ENCODE measurements around the gene SCUBE1. TPM values are rescaled to one million over a fixed set of nuclear protein-coding genes. Genes with fewer than 3 reads are reported as not detected.

SCUBE1 gene
- total and polyA plus RNA-seq, 2 experiments from 2014 or later: 0.81 to 3.2 TPM

GRCh38 chr22:43167001-43167589 lies 176.1 kb downstream of the SCUBE1 start:
- H3K27me3 ChIP-seq (ENCODE audit: insufficient read depth): no peaks in the 10 kb centered on the region
- H2AFZ ChIP-seq: no peak overlapping the region
- no peak overlapping the region for H3K27ac ChIP-seq (ENCODE audit: low read depth)
- H3K9me2 ChIP-seq (ENCODE audit: insufficient read depth): no peaks in the 10 kb centered on the region
- Mint-ChIP-seq H3K27me3 (ENCODE audit: insufficient read depth, low read depth, poor library complexity) (peaks cover 6% of the 10 kb centered on the region), H3K4me3 (no peak overlapping the region), H3K36me3 (ENCODE audit: low read depth) (peaks cover 46% of the 10 kb centered on the region), H3K4me1 (no peaks in the 10 kb centered on the region; the same call in 2 of the 3 replicates), H3K9me3 (peaks cover 3% of the 10 kb centered on the region; the same call in 1 of the 3 replicates), H3K27ac (no peak overlapping the region)
- DNase-seq (ENCODE audit: low spot score) (no peak), ATAC-seq (no peak)
- no peaks in the 10 kb centered on the region for H4K20me1 ChIP-seq (replicated peaks; ENCODE audit: insufficient read depth)
- H3K4me1 ChIP-seq (ENCODE audit: insufficient read depth): no peaks in the 10 kb centered on the region
- no peaks in the 10 kb centered on the region for H3K79me2 ChIP-seq (replicated peaks; ENCODE audit: insufficient read depth)
- H3K36me3 ChIP-seq (ENCODE audit: insufficient read depth): peaks cover 5% of the 10 kb centered on the region; the same call in 1 of the 2 replicates
- H3F3A ChIP-seq (replicated peaks; ENCODE audit: low read depth): 0 out of 2 replicates have a peak, but pooled peaks cover 5% of the 10 kb centered on the region
- no peak overlapping the region for H3K4me3 ChIP-seq
- TF ChIP-seq POLR2AphosphoS5 (IDR thresholded peaks at IDR 0.05; ENCODE audit: low read depth): no peak
- TF ChIP-seq STAT1 (IDR thresholded peaks at IDR 0.05; ENCODE audit: unreplicated experiment): no peak
- TF ChIP-seq ZNF114 (CRISPR knock-in tag; IDR thresholded peaks at IDR 0.05): no peak
- TF ChIP-seq EZH2 (IDR thresholded peaks at IDR 0.05; ENCODE audit: low read depth, unreplicated experiment): no peak
- no peak for TF ChIP-seq ZNF462 (CRISPR knock-in tag; IDR thresholded peaks at IDR 0.05)
- no peak for TF ChIP-seq EZH2phosphoT487 (IDR thresholded peaks at IDR 0.05; ENCODE audit: unreplicated experiment)
- no peak for TF ChIP-seq ZNF331 (CRISPR knock-in tag; IDR thresholded peaks at IDR 0.05; ENCODE audit: low read depth)
- no peak for TF ChIP-seq REST (IDR thresholded peaks at IDR 0.05; ENCODE audit: unreplicated experiment)
- TF ChIP-seq ETS1 (IDR thresholded peaks at IDR 0.05): no peak
- no peak for TF ChIP-seq JUNB (IDR thresholded peaks at IDR 0.05; ENCODE audit: unreplicated experiment)
- no peak for TF ChIP-seq NANOG (IDR thresholded peaks at IDR 0.05; ENCODE audit: borderline replicate concordance)
- TF ChIP-seq CREB1 (CRISPR knock-in tag; IDR thresholded peaks at IDR 0.05; ENCODE audit: low read depth): no peak
- TF ChIP-seq CTCF (conservative IDR thresholded peaks at IDR 0.05; ENCODE audit: low read depth in 2 of 2): no peak
- no peak overlapping the region for H3K4me2 ChIP-seq
